Adrenal gland (tissue), 12 donors: Measurements from ENCODE around the gene COL19A1. TPM values are rescaled to one million over a fixed set of nuclear protein-coding genes. Genes with fewer than 3 reads are reported as not detected.

Experiments used
- DNase-seq, 7 donors: peaks; one replicate each; pipeline ENCODE4 v3.0.0-alpha.2; 2019 to 2020
- H3K27ac ChIP-seq, 5 donors: fragments of 200-600 bp; sonication (generic) in 4 of 5; 1 replicate in 3 of 5; 2 replicates in 2 of 5; pipeline versions ENCODE4 v1.5.1 to v1.8.0; 2016 to 2020; ENCODE audit warnings: mild to moderate bottlenecking in 1 of 5
- H3K27me3 ChIP-seq: fragments of 200-600 bp; 2 replicates; pipeline ENCODE4 v1.8.0; 2021
- H3K36me3 ChIP-seq, 2 donors: fragments of 200-600 bp; replicated peaks in 1 of 2; 1 replicate in 1 of 2; 2 replicates in 1 of 2; pipeline versions ENCODE4 v1.5.1 to v1.8.0; 2018 to 2022
- H3K4me1 ChIP-seq, 2 donors: fragments of 200-600 bp; replicated peaks in 1 of 2; 1 replicate in 1 of 2; 2 replicates in 1 of 2; pipeline versions ENCODE4 v1.5.1 to v1.8.0; 2018 to 2021
- H3K4me3 ChIP-seq, 4 donors: fragments of 200-600 bp; sonication (generic) in 3 of 4; one replicate each; pipeline ENCODE4 v1.5.1; 2016 to 2018
- H3K9me3 ChIP-seq, 3 donors: fragments of 200-600 bp; sonication (generic) in 1 of 3; replicated peaks in 1 of 3; 1 replicate in 2 of 3; 2 replicates in 1 of 3; pipeline versions ENCODE4 v1.5.1 to v1.8.0; 2016 to 2021
- CTCF ChIP-seq, 6 experiments: fragments of 450-650 bp in 4 of 6; fragments of 200-600 bp in 2 of 6; sonication (generic) in 1 of 6; IDR thresholded peaks; 1 replicate in 5 of 6; 2 replicates in 1 of 6; pipeline versions ENCODE4 v1.5.1 to v1.8.0; 2016 to 2021; ENCODE audit warnings: antibody characterized with exemption in 6 of 6, mild to moderate bottlenecking in 2 of 6, moderate library complexity in 1 of 6
- POLR2A ChIP-seq, 2 donors: fragments of 450-650 bp; IDR thresholded peaks; one replicate each; pipeline ENCODE4 v1.6.1; 2017; ENCODE audit warnings: antibody characterized with exemption in 2 of 2, mild to moderate bottlenecking in 2 of 2, moderate library complexity in 1 of 2
- WGBS, 4 donors: extraction: QIAGEN DNeasy Blood & Tissue Kit in 2 of 4; methylation state at CpG; one replicate each; pipeline versions ENCODE4 v1.1.5 to v1.1.7; 2013 to 2017; 5-methylcytosine and 5-hydroxymethylcytosine counted together
- intact Hi-C, 2 donors: fragments of 100-400 bp; cut with DNase I; formaldehyde crosslinking; loops; one replicate each; pipeline versions ENCODE4 v1.14.1 to v1.15.0; 2022 to 2023
- polyA plus RNA-seq, 3 donors: library from polyadenylated mRNA; stranded (reverse); fragments of 200-250 nt in 2 of 3; fragments of 350-450 nt in 1 of 3; fragmentation: Illumina TruSeq in 1 of 3; extraction: RNeasy Lipid Tissue Mini Kit (QIAGEN cat#74804) in 1 of 3; gene quantifications; one replicate each; pipeline ENCODE4 v1.2.3, GENCODE V29; 2013 to 2014
- total RNA-seq, 9 donors: library from RNA; depleted of rRNA in 4 of 9; stranded (reverse); fragments of >200 nt in 4 of 9; fragments of 120-200 nt in 1 of 9; fragmentation: NEBNext Ultra II Directional in 1 of 9; extraction: Animal tissue kit (Norgen Biotek cat#: 25700) in 1 of 9; gene quantifications; one replicate each; pipeline versions ENCODE4 v1.1.0 to v1.2.4, GENCODE V29; 2013 to 2023
- donor health status: healthy with polysubstance abuse.
- donor health status: Bipolar disorder and iron deficiency.
- donor health status: DM: yes; HTN: yes; CAD: no.
- donor health status: DM: no; HTN: no; CAD: no.
- donor health status: DM: no; HTN: no; CAD: no.
- donor health status: DM: yes; HTN: yes; CAD: no.

COL19A1 gene
- total and polyA plus RNA-seq, 12 donors: under 0.01 to 0.32 (median 0.11) TPM; not detected in 5

GRCh38 chr6:70196531-70196930 is 330.2 kb downstream of the COL19A1 start:
- Histone ChIP-seq H3K27ac (no peak overlapping the region), H3K4me3 (no peak overlapping the region), H3K27me3 (peaks cover 6% of the 10 kb centered on the region), H3K36me3 (no peaks in the 10 kb centered on the region), H3K4me1 (no peaks in the 10 kb centered on the region), H3K9me3 (peaks cover 0 to 4% (median 0%) of the 10 kb centered on the region in 3 donors)
- no peak for DNase-seq
- no peak for TF ChIP-seq CTCF (IDR thresholded peaks at IDR 0.05)
- TF ChIP-seq POLR2A (IDR thresholded peaks at IDR 0.05): no peak
- 78 to 92% (median 81%) methylated on average over 2 of the region's 2 CpGs for WGBS, 4 donors
- intact Hi-C loops: no loop called here

- TF ChIP-seq CTCF (IDR thresholded peaks at IDR 0.05): no peak
- TF ChIP-seq POLR2A (IDR thresholded peaks at IDR 0.05): no peak
- WGBS, 4 donors: 61 to 75% (median 66%) methylated on average over 2 of the region's 2 CpGs
- Histone ChIP-seq H3K4me3 (no peak overlapping the region), H3K36me3 (no peaks in the 10 kb centered on the region), H3K4me1 (no peaks in the 10 kb centered on the region), H3K27me3 (no peaks in the 10 kb centered on the region), H3K27ac (no peak overlapping the region), H3K9me3 (peaks cover 0 to 4% (median 0%) of the 10 kb centered on the region in 3 donors)
- DNase-seq: no peak
- intact Hi-C loops: no loop called here
Measured at GRCh38 chr6:70198785-70199184, 332.4 kb downstream of the COL19A1 start.

GRCh38 chr6:70208235-70208790 is 342.0 kb downstream of the COL19A1 start:
- intact Hi-C loops: no loop called here
- Histone ChIP-seq H3K9me3 (no peaks in the 10 kb centered on the region), H3K36me3 (no peaks in the 10 kb centered on the region), H3K4me3 (no peak overlapping the region), H3K27ac (no peak overlapping the region), H3K27me3 (no peaks in the 10 kb centered on the region), H3K4me1 (no peaks in the 10 kb centered on the region)
- DNase-seq: no peak
- no peak for TF ChIP-seq POLR2A (IDR thresholded peaks at IDR 0.05)
- no peak for TF ChIP-seq CTCF (IDR thresholded peaks at IDR 0.05)
- WGBS, 4 donors: 50 to 67% (median 60%) methylated on average over 1 of the region's 1 CpG

- TF ChIP-seq POLR2A (IDR thresholded peaks at IDR 0.05) (no peak), CTCF (IDR thresholded peaks at IDR 0.05) (peak in 1 of 6 experiments; percentile 12)
- H3K36me3 ChIP-seq: no peaks in the 10 kb centered on the region
- no peaks in the 10 kb centered on the region for H3K4me1 ChIP-seq
- DNase-seq: no peak
- H3K27ac ChIP-seq: no peak overlapping the region
- no peak overlapping the region for H3K4me3 ChIP-seq
- no peaks in the 10 kb centered on the region for H3K27me3 ChIP-seq
- no peaks in the 10 kb centered on the region for H3K9me3 ChIP-seq
- intact Hi-C loops: no loop called here
- WGBS, 4 donors: 42 to 55% (median 49%) methylated on average over 2 of the region's 2 CpGs
Measured at GRCh38 chr6:70210462-70210861, 344.1 kb downstream of the COL19A1 start.
